ENCODE data around the gene FRMD4A. TPM values are rescaled to one million over a fixed set of nuclear protein-coding genes. Genes with fewer than 3 reads are reported as not detected.

The FRMD4A gene
- total RNA-seq, 1 donor from 2014 or later, result 28.2 TPM

GRCh38 chr10:13698217-13698616, 632.5 kb downstream of the FRMD4A start:
- Histone ChIP-seq H3K36me3 (ENCODE audit: control insufficient read depth, insufficient read depth, low read length) (peaks cover 7% of the 10 kb centered on the region), H3K4me3 (ENCODE audit: low read depth, low read length) (no peak overlapping the region), H3K27me3 (ENCODE audit: control insufficient read depth, insufficient read depth, low read length) (no peaks in the 10 kb centered on the region)
- TF ChIP-seq CTCF (IDR thresholded peaks at IDR 0.05; ENCODE audit: insufficient read depth, low read length, poor library complexity, severe bottlenecking), result no peak
- no peak for DNase-seq (ENCODE audit: low read depth)

DNA sequence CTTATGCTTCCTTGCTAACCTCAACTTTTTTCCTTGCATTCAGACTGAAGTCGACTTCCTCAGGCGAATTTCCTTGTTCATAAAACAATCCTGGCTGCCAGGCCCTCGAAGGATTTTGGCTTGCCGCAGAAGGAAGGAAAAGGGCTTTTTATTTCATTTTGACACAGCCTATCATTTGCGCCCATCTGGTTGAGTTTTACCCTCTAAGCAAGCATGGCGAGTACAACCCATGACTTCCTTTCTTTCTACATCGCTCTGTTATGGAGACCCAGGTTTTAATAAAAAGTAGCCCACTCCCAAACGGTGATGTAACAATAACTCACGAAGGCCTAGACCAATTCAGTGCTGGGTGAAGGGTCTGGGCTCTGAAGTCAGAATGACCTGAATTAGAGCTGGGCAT, 634.7 kb downstream of the FRMD4A start:
- Histone ChIP-seq H3K36me3 (ENCODE audit: control insufficient read depth, insufficient read depth, low read length) (peaks cover 7% of the 10 kb centered on the region), H3K27me3 (ENCODE audit: control insufficient read depth, insufficient read depth, low read length) (no peaks in the 10 kb centered on the region)

DNA sequence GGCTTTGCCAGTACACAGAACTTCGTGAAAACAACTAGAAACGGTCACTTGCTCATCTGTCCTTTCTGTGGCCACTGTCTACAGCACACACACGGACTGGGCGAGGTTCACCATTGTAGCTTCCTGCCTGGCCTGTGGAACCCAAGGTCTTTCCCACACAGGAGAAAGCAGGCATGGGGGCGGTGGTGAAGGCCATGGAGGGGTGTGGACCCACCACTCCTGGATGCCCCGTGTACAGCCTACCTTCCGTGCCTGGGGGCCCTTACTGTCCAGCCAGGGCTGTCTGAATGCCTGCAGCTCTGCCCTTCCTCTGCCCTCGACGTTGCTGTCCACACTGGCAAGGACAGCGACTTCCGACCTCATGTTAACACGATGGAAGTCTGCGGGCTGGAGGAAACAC, 635.1 kb downstream of the FRMD4A start:
- H3K4me3 ChIP-seq (ENCODE audit: low read depth, low read length), result no peak overlapping the region
- H3K27me3 ChIP-seq (ENCODE audit: control insufficient read depth, insufficient read depth, low read length), result no peaks in the 10 kb centered on the region
- DNase-seq (ENCODE audit: low read depth), result no peak
- no peak for TF ChIP-seq CTCF (IDR thresholded peaks at IDR 0.05; ENCODE audit: insufficient read depth, low read length, poor library complexity, severe bottlenecking)
- peaks cover 5% of the 10 kb centered on the region for H3K36me3 ChIP-seq (ENCODE audit: control insufficient read depth, insufficient read depth, low read length)

More for the DNA sequence above, 634.7 kb downstream of the FRMD4A start:
- no peak for DNase-seq (ENCODE audit: low read depth)
- no peak overlapping the region for H3K4me3 ChIP-seq (ENCODE audit: low read depth, low read length)
- no peak for TF ChIP-seq CTCF (IDR thresholded peaks at IDR 0.05; ENCODE audit: insufficient read depth, low read length, poor library complexity, severe bottlenecking)

DNA sequence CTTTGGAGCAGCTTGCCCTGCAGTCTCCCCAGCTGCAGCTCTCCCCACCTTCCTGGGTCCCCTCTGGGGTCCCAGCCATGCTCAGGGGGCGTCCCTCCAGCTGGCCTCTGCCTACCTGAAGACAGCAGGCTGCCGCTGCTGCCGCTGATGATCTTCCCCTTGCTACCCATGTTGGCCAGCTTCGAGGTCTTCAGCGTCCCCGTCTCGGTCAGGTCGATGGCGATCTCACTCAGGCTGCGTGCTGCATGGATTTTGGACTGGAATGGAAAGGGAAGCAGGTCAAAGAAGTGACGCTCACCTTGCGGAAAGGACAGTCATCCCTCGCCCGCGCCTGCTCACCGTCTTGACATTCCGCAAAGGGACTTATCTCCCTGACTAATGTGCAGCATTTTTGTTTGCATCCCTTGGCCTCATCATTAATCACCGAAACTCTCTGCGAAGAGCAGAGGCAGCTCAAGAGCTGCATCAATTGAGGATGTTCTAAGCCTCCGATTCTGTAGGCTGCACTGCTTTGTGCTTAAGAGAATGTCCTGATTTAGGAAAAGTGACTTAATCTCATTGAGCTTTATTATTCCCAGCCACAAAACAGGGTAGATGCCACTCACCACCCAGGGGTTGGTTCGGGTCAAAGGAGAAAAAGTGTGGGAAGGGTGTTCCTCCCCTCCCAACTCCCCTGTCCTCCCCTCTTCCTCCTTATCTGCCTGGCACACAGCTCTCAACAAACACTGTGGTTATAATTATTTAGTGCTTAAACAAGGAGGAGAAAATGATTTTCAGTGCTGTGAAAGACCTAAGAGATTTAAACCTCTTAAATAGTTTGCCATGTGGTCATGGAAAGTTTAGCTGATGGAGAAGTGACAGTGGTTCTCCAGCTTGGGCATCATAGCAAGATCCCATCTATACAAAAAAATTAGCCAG, 636.7 kb downstream of the FRMD4A start:
- Histone ChIP-seq H3K36me3 (ENCODE audit: control insufficient read depth, insufficient read depth, low read length) (peaks cover 3% of the 10 kb centered on the region), H3K27me3 (ENCODE audit: control insufficient read depth, insufficient read depth, low read length) (no peaks in the 10 kb centered on the region), H3K4me3 (ENCODE audit: low read depth, low read length) (no peak overlapping the region)
- no peak for DNase-seq (ENCODE audit: low read depth)
- no peak for TF ChIP-seq CTCF (IDR thresholded peaks at IDR 0.05; ENCODE audit: insufficient read depth, low read length, poor library complexity, severe bottlenecking)

- H3K4me3 ChIP-seq (ENCODE audit: low read depth, low read length), result no peak overlapping the region
- no peak for DNase-seq (ENCODE audit: low read depth)
- H3K27me3 ChIP-seq (ENCODE audit: control insufficient read depth, insufficient read depth, low read length), result no peaks in the 10 kb centered on the region
- no peak for TF ChIP-seq CTCF (IDR thresholded peaks at IDR 0.05; ENCODE audit: insufficient read depth, low read length, poor library complexity, severe bottlenecking)
- H3K36me3 ChIP-seq (ENCODE audit: control insufficient read depth, insufficient read depth, low read length), result peaks cover 3% of the 10 kb centered on the region
Observed at GRCh38 chr10:13690281-13690825, 640.4 kb downstream of the FRMD4A start.
